ENCODE measurements around the gene TMED1.

GRCh38 chr19:10829967-10830366 is 6.0 kb downstream of the TMED1 start:
- TF ChIP-seq CTCF (conservative IDR thresholded peaks at IDR 0.05) (no peak), EZH2 (IDR thresholded peaks at IDR 0.05; ENCODE audit: low read depth) (no peak)
